OCI-LY1 (cell line): ENCODE results near the gene LAMC2.

Experiments
- H2AFZ ChIP-seq: fragments of 200-600 bp; sonication (generic), shearing (Covaris generic); 2 replicates; pipeline ENCODE4 v1.6.0; 2014; ENCODE audit warnings: antibody characterized with exemption, mild to moderate bottlenecking, low read length
- H3F3A ChIP-seq: fragments of 200-600 bp; sonication (generic), shearing (Covaris generic); 2 replicates; pipeline ENCODE4 v1.6.0; 2014; ENCODE audit warnings: mild to moderate bottlenecking, antibody characterized with exemption, low read length, moderate library complexity; ENCODE audit not compliant: insufficient read depth
- H3K27ac ChIP-seq: fragments of 200-600 bp; sonication (generic); 2 replicates; pipeline ENCODE4 v1.5.1; 2014; ENCODE audit warnings: low read length, mixed run types, mild to moderate bottlenecking, low read depth; ENCODE audit not compliant: poor library complexity, severe bottlenecking
- H3K27me3 ChIP-seq: fragments of 200-600 bp; sonication (generic); 2 replicates; pipeline ENCODE4 v1.6.0; 2014; ENCODE audit warnings: antibody characterized with exemption, mild to moderate bottlenecking, low read length, moderate library complexity; ENCODE audit not compliant: insufficient read depth
- H3K36me3 ChIP-seq: fragments of 200-600 bp; sonication (generic); 2 replicates; pipeline ENCODE4 v1.6.1; 2014; ENCODE audit warnings: mild to moderate bottlenecking, antibody characterized with exemption, low read length, moderate library complexity, mixed read lengths; ENCODE audit not compliant: insufficient read depth
- H3K4me1 ChIP-seq: fragments of 200-600 bp; sonication (generic); 2 replicates; pipeline ENCODE4 v1.5.1; 2014; ENCODE audit warnings: mild to moderate bottlenecking, low read length, moderate library complexity; ENCODE audit not compliant: insufficient read depth, severe bottlenecking
- H3K4me2 ChIP-seq: fragments of 200-600 bp; sonication (generic), shearing (Covaris generic); 2 replicates; pipeline ENCODE4 v1.6.1; 2014; ENCODE audit warnings: low read length
- H3K4me3 ChIP-seq: fragments of 200-600 bp; sonication (generic); 2 replicates; pipeline ENCODE4 v1.5.1; 2014; ENCODE audit warnings: low read length, low read depth, mild to moderate bottlenecking, mixed read lengths; ENCODE audit not compliant: poor library complexity, severe bottlenecking
- H3K79me2 ChIP-seq: fragments of 200-600 bp; shearing (Covaris generic); 2 replicates; pipeline ENCODE4 v1.6.1; 2016; ENCODE audit warnings: mixed run types, low read length, mixed read lengths; ENCODE audit not compliant: insufficient read depth
- H3K9ac ChIP-seq: fragments of 200-600 bp; sonication (generic), shearing (Covaris generic); 2 replicates; pipeline ENCODE4 v1.6.1; 2014; ENCODE audit warnings: mild to moderate bottlenecking, low read length, mixed read lengths
- H3K9me2 ChIP-seq: fragments of 200-600 bp; sonication (generic), shearing (Covaris generic); 2 replicates; pipeline ENCODE4 v1.6.1; 2014; ENCODE audit warnings: low read depth, mild to moderate bottlenecking, low read length, mixed read lengths
- H3K9me3 ChIP-seq: fragments of 200-600 bp; shearing (Covaris generic); 2 replicates; pipeline ENCODE4 v1.6.1; 2014; ENCODE audit warnings: low read length, mixed read lengths
- H4K20me1 ChIP-seq: fragments of 200-600 bp; sonication (generic), shearing (Covaris generic); 2 replicates; pipeline ENCODE4 v1.6.0; 2016; ENCODE audit warnings: mild to moderate bottlenecking, low read length; ENCODE audit not compliant: insufficient read depth
- EZH2 ChIP-seq: fragments of 200-600 bp; sonication (generic), shearing (Covaris generic); IDR thresholded peaks from 2 replicates; pipeline ENCODE4 v1.8.0; 2017; ENCODE audit warnings: borderline replicate concordance, mixed run types, mild to moderate bottlenecking, antibody characterized with exemption, low read length, moderate library complexity, mixed read lengths
- TF ChIP-seq, protein P1 (sequence below): fragments of 200-600 bp; sonication (generic), shearing (Covaris generic); IDR thresholded peaks from 2 replicates; pipeline ENCODE4 v1.5.1; 2017; ENCODE audit warnings: mild to moderate bottlenecking, antibody characterized with exemption, low read length, moderate library complexity, mixed read lengths

LAMC2 gene

DNA sequence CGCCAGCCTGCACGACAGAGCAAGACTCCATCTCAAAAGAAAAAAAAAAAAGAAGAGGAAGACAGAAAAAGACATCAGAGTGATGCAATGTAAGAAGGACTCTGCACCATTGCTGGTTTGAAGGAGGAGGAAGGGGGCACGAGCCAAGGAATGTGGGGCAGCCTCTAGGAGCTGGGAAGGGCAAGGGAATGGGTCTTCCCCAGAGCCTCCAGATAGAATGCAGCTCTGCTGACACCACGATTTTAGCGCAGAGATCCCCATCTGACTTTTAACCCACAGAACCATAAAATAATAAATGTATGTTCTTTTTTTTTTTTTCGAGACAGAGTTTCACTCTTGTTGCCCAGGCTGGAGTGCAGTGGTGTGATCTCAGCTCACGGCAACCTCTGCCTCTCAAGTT, 33.9 kb upstream of the LAMC2 start:
- Histone ChIP-seq H3K27ac (no peak overlapping the region), H2AFZ (no peak overlapping the region), H3K27me3 (0 out of 2 replicates have a peak, but pooled peaks cover 4% of the 10 kb centered on the region), H3K4me2 (no peak overlapping the region), H3F3A (no peaks in the 10 kb centered on the region), H3K9me2 (no peaks in the 10 kb centered on the region), H3K9me3 (no peaks in the 10 kb centered on the region), H3K79me2 (no peaks in the 10 kb centered on the region), H3K4me3 (no peak overlapping the region), H3K36me3 (no peaks in the 10 kb centered on the region), H4K20me1 (no peaks in the 10 kb centered on the region), H3K9ac (no peak overlapping the region), H3K4me1 (no peaks in the 10 kb centered on the region)
- TF ChIP-seq, protein P1, sequence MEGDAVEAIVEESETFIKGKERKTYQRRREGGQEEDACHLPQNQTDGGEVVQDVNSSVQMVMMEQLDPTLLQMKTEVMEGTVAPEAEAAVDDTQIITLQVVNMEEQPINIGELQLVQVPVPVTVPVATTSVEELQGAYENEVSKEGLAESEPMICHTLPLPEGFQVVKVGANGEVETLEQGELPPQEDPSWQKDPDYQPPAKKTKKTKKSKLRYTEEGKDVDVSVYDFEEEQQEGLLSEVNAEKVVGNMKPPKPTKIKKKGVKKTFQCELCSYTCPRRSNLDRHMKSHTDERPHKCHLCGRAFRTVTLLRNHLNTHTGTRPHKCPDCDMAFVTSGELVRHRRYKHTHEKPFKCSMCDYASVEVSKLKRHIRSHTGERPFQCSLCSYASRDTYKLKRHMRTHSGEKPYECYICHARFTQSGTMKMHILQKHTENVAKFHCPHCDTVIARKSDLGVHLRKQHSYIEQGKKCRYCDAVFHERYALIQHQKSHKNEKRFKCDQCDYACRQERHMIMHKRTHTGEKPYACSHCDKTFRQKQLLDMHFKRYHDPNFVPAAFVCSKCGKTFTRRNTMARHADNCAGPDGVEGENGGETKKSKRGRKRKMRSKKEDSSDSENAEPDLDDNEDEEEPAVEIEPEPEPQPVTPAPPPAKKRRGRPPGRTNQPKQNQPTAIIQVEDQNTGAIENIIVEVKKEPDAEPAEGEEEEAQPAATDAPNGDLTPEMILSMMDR: no peak
- no peak for TF ChIP-seq EZH2

DNA sequence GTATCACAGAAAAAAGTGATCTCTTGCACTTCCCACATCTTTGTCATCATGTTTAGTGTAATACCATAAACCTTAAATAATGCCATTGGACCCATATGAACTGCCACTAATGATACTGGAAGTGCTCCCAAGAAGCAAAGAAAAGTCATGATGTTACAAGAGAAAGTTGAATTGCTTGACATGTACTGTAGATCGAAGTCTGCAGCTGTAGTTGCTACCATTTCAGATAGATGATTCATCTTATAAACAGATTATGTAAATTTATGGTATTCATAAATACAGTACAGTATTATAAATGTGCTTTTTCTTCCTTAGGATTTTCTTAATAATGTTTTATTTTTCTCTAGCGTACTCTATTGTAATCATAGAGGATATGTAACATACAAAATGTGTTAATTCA, 30.1 kb upstream of the LAMC2 start:
- 0 out of 2 replicates have a peak, but pooled peaks cover 4% of the 10 kb centered on the region for H3K27me3 ChIP-seq
- H3K4me3 ChIP-seq: no peak overlapping the region
- H3K9me3 ChIP-seq: no peaks in the 10 kb centered on the region
- H3K27ac ChIP-seq: no peak overlapping the region
- H2AFZ ChIP-seq: no peak overlapping the region
- H3K9me2 ChIP-seq: no peaks in the 10 kb centered on the region
- no peaks in the 10 kb centered on the region for H4K20me1 ChIP-seq
- no peak for TF ChIP-seq EZH2
- TF ChIP-seq, protein P1: no peak
- H3K4me1 ChIP-seq: no peaks in the 10 kb centered on the region
- H3K79me2 ChIP-seq: no peaks in the 10 kb centered on the region
- H3K9ac ChIP-seq: no peak overlapping the region
- H3K36me3 ChIP-seq: no peaks in the 10 kb centered on the region
- no peak overlapping the region for H3K4me2 ChIP-seq
- H3F3A ChIP-seq: no peaks in the 10 kb centered on the region

DNA sequence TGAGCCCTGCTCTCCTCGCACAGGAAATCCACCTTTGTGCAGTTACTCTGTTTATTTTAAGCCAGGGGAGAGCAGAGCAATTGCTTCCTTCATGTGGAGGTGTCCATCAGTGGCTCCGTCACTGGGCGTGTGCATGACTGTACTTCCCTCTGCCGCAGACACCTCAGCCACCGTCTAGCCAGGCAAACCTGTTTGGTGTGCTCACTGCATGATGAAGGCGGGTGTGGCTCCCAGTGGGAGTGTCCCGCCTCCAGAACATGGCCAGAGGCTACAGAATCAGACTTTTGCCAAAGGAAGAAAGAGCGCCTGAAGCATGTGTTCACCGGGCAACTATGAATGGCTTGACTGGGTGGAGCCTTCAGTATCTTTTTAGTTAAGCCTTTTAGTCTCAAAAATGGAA, 26.1 kb upstream of the LAMC2 start:
- Histone ChIP-seq H4K20me1 (no peaks in the 10 kb centered on the region), H3K9ac (no peak overlapping the region), H3K79me2 (no peaks in the 10 kb centered on the region), H3F3A (no peaks in the 10 kb centered on the region), H3K4me3 (no peak overlapping the region), H3K27ac (no peak overlapping the region), H3K36me3 (no peaks in the 10 kb centered on the region), H2AFZ (no peak overlapping the region), H3K4me1 (no peaks in the 10 kb centered on the region), H3K9me2 (no peaks in the 10 kb centered on the region), H3K4me2 (no peak overlapping the region), H3K27me3 (peaks cover 6% of the 10 kb centered on the region; the same call in 1 of the 2 replicates), H3K9me3 (no peaks in the 10 kb centered on the region)
- TF ChIP-seq, protein P1: no peak
- no peak for TF ChIP-seq EZH2
